Liver (tissue), 3 donors: ENCODE measurements around the gene AKAP13.

ENCODE experiments used
- ATF3 ChIP-seq: IDR thresholded peaks from 2 replicates; pipeline ENCODE4 v1.6.1; 2016; ENCODE audit warnings: antibody characterized with exemption
- CTCF ChIP-seq: fragments of 150-350 bp; IDR thresholded peaks from 2 replicates; pipeline ENCODE4 v1.5.1; 2017; ENCODE audit warnings: improper control_type of control experiment, low read depth, low read length; ENCODE audit not compliant: missing input control
- EGR1 ChIP-seq, 2 donors: IDR thresholded peaks; 2 replicates each; pipeline ENCODE4 v1.6.1; 2016 to 2018; ENCODE audit warnings: antibody characterized with exemption in 2 of 2, low read depth in 2 of 2
- FOXA2 ChIP-seq: IDR thresholded peaks from 2 replicates; pipeline ENCODE4 v1.6.1; 2016; ENCODE audit warnings: antibody characterized with exemption
- GABPA ChIP-seq, 2 donors: IDR thresholded peaks in 1 of 2; conservative IDR thresholded peaks in 1 of 2; 2 replicates each; pipeline ENCODE4 v1.6.1; 2016; ENCODE audit warnings: antibody characterized with exemption in 2 of 2, mild to moderate bottlenecking in 1 of 2, moderate library complexity in 1 of 2
- HNF4G ChIP-seq: IDR thresholded peaks from 2 replicates; pipeline ENCODE4 v1.6.1; 2016; ENCODE audit warnings: antibody characterized with exemption
- JUND ChIP-seq, 2 donors: IDR thresholded peaks; 2 replicates each; pipeline ENCODE4 v1.6.1; 2016; ENCODE audit warnings: antibody characterized with exemption in 2 of 2
- MAX ChIP-seq: IDR thresholded peaks from 2 replicates; pipeline ENCODE4 v1.6.1; 2016; ENCODE audit warnings: antibody characterized with exemption
- RAD21 ChIP-seq, 2 donors: IDR thresholded peaks; 2 replicates each; pipeline ENCODE4 v1.6.1; 2016; ENCODE audit warnings: antibody characterized with exemption in 2 of 2, mild to moderate bottlenecking in 2 of 2
- SP1 ChIP-seq: IDR thresholded peaks from 2 replicates; pipeline ENCODE4 v1.6.1; 2018; ENCODE audit warnings: antibody characterized with exemption, mild to moderate bottlenecking
- TAF1 ChIP-seq: conservative IDR thresholded peaks from 2 replicates; pipeline ENCODE4 v1.6.1; 2016; ENCODE audit warnings: antibody characterized with exemption, mild to moderate bottlenecking
- YY1 ChIP-seq: IDR thresholded peaks from 2 replicates; pipeline ENCODE4 v1.6.1; 2016; ENCODE audit warnings: antibody characterized with exemption, mild to moderate bottlenecking
- donor health status: healthy.
- donor health status: healthy.

- no peak for TF ChIP-seq CTCF
- no peak for TF ChIP-seq JUND (IDR thresholded peaks at IDR 0.05)
- peak in 1 of 2 donors; percentile 49 for TF ChIP-seq GABPA (IDR thresholded peaks at IDR 0.05 in 1 of 2, conservative IDR thresholded peaks at IDR 0.05 in 1 of 2)
- no peak for TF ChIP-seq FOXA2
- no peak for TF ChIP-seq RAD21 (IDR thresholded peaks at IDR 0.05)
- TF ChIP-seq HNF4G, result no peak
- TF ChIP-seq ATF3, result no peak
- no peak for TF ChIP-seq SP1
- no peak for TF ChIP-seq MAX
- TF ChIP-seq EGR1 (IDR thresholded peaks at IDR 0.05; ENCODE audit: low read depth in 2 of 2), result no peak
- TF ChIP-seq YY1, result no peak
- TF ChIP-seq TAF1, result no peak
These were observed 381.8 kb downstream of the AKAP13 start for GRCh38 chr15:85762039-85762755.
